SHP77 treated with DMSO at 0.1 percent for 48 hours (cell line): ENCODE data around the gene FAM107A.

Experiments used
- DNase-seq: peaks from one replicate; lab custom pipeline; 2025; lab: John Stamatoyannopoulos, UW

The FAM107A gene

GRCh38 chr3:58591517-58592510 lies 14.6 kb upstream of the FAM107A start:
- no peak for DNase-seq

GRCh38 chr3:58588030-58588614 lies 10.9 kb upstream of the FAM107A start:
- DNase-seq: no peak

- no peak for DNase-seq
These were observed 9.6 kb upstream of the FAM107A start for GRCh38 chr3:58586776-58587192.

- no peak for DNase-seq
These were observed 8.8 kb upstream of the FAM107A start for GRCh38 chr3:58585994-58586393.

- peak; percentile 48 for DNase-seq
These were observed 8.0 kb upstream of the FAM107A start for GRCh38 chr3:58585005-58585786.

GRCh38 chr3:58584690-58585004 lies 7.5 kb upstream of the FAM107A start:
- DNase-seq: no peak

GRCh38 chr3:58581328-58582091 lies 4.3 kb upstream of the FAM107A start:
- no peak for DNase-seq

- DNase-seq: no peak
These were observed 3.7 kb upstream of the FAM107A start for GRCh38 chr3:58580826-58581327.

- DNase-seq: no peak
These were observed 1.7 kb upstream of the FAM107A start for GRCh38 chr3:58578873-58579272.

- no peak for DNase-seq
These were observed 475 bp downstream of the FAM107A start for GRCh38 chr3:58576716-58577115.

- DNase-seq: no peak
These were observed 1.1 kb downstream of the FAM107A start for GRCh38 chr3:58575971-58576652.

GRCh38 chr3:58574682-58575081 lies 2.5 kb downstream of the FAM107A start:
- DNase-seq: no peak

- DNase-seq: no peak
These were observed 3.1 kb downstream of the FAM107A start for GRCh38 chr3:58574106-58574505.

- no peak for DNase-seq
These were observed 3.6 kb downstream of the FAM107A start for GRCh38 chr3:58573640-58574039.

GRCh38 chr3:58572634-58573230 lies 4.5 kb downstream of the FAM107A start:
- DNase-seq: no peak

- DNase-seq: no peak
These were observed 5.1 kb downstream of the FAM107A start for GRCh38 chr3:58572013-58572633.

GRCh38 chr3:58570851-58571250 lies 6.3 kb downstream of the FAM107A start:
- DNase-seq: no peak

- no peak for DNase-seq
These were observed 7.7 kb downstream of the FAM107A start for GRCh38 chr3:58569287-58570001.

GRCh38 chr3:58568572-58569286 lies 8.5 kb downstream of the FAM107A start:
- peak; percentile 27 for DNase-seq
